Loucy (cell line): Measurements from ENCODE around the gene PCNT.

ENCODE experiments used
- CTCF ChIP-seq: fragments of 200-600 bp; sonication (generic); conservative IDR thresholded peaks from 2 replicates; pipeline ENCODE4 v1.5.1; 2014; ENCODE audit warnings: mild to moderate bottlenecking, antibody characterized with exemption, low read length
- EZH2phosphoT487 ChIP-seq: fragments of 200-600 bp; IDR thresholded peaks from 2 replicates; pipeline ENCODE4 v1.6.1; 2018; ENCODE audit warnings: antibody characterized with exemption, mild to moderate bottlenecking, moderate library complexity, borderline replicate concordance

- no peak for TF ChIP-seq CTCF
- TF ChIP-seq EZH2phosphoT487 = no peak
Observed at GRCh38 chr21:46304437-46304836, 19.5 kb upstream of the PCNT start.
